HG02610 (cell line): ENCODE measurements around the gene TMEM140.

ENCODE experiments used
- ATAC-seq: cut with Tn5 transposase; IDR thresholded peaks from one replicate; pipeline ENCODE4 v1.9.1; 2021; ENCODE audit warnings: mild to moderate bottlenecking, moderate library complexity; ENCODE audit not compliant: unreplicated experiment

The TMEM140 gene

DNA sequence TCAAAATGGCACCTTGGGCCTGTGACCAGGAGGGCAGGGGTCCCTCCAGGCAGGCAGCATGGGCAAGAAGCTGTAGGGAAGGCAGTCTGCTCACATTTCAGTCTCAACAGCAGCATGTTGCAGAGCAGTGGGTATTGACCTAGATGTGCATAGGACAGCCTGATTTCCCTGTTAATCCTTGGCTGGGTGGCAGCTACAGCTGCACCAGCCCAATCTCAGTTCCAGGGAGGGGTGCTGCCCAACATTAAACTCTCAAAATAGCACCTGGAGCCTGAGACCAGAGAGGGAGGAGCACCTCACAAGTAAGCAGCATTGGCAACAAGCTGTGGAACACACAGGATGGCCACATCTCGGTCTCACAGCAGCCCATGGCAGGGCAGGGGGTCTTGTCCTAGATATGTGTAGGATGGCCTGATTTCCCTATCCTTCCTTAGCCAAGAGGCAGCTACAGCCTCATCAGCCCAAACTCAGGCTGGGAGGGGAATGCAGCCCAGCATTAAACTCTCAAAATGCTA, 10.3 kb downstream of the TMEM140 start:
- no peak for ATAC-seq

DNA sequence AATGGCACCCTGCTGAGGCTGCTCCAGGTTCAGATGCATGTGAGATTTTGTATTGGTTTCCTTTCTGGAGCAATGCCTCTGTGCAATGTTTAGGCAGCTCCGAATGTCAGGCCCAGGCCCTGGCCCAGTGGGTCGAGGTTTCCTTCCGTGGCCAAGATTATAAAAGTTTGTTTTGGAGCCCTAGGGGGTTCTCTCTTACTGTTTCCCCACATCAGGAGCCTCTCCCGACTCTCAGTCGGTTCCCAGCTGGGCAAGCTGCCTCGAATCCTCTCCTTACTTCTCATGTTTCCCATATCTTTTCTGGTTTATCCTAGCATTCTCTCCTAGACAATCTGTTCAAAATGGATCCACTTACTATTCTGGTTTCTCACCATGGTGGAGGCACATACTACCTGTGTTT, 11.0 kb downstream of the TMEM140 start:
- no peak for ATAC-seq

DNA sequence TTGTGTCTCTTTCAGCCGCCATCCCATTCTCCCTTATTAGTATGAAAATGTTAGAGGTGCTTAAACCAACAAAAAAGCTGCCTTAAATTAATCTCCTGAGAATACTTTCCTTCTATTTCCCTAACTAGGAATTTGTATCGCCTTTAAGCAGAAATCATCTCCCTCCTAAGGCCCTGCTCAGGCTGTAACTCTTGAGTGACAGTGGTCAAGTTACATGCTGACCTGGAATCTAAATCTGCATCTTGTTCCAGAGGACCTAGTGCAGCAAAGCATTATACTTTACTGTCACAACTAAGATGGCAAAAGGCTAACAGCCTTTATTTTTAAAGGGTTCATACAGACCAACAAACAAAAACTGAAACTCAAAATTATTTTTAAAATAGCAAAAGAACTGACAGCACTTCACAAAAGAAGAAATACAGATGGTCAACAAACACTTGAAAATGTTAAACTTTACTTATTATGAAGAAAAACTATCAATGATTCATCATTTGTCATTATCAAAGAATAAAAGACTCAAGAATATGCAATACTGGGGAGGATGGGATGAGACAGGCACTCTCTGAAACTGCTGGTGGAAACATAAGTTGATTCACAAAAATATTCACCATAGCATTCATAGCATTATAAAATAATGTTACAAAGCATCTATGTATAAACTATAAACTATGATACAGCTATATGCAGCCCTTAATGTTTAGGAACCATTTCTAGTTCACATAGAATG, 11.7 kb downstream of the TMEM140 start:
- ATAC-seq, result no peak

DNA sequence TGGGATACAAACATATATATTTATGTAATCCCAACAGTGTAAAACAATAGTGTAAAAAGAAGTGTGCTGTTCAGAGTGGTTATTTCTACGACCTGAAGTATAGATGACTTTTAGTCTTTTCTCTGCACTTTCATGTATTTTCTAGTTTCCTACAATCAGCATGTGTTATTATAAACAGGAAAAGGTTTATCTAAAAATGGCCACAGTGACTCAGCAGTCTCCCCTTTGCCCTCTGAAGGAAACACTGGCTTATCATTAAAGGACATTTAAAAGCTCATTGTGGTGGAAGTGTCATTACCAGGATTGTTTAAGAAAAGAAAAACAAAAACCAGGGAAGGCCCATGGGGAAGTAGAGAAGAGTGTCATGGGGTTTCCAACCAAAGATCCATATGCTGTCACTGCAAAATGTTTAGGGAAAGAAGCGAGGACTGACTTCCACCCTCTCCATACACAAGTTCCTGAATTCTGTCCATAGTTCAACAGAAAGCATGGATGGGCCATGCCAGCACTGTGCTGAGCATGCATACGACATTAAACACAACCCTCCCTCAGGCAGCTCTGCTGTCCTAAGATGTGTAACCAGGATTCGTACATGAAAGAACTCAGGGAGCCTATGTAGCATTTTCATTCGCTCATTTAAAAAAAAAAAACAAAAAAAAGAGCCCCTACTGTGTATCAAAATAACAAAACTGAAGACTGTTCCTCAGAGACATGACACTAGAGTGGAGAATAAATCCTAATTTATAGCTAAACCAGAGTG, 12.4 kb downstream of the TMEM140 start:
- no peak for ATAC-seq

DNA sequence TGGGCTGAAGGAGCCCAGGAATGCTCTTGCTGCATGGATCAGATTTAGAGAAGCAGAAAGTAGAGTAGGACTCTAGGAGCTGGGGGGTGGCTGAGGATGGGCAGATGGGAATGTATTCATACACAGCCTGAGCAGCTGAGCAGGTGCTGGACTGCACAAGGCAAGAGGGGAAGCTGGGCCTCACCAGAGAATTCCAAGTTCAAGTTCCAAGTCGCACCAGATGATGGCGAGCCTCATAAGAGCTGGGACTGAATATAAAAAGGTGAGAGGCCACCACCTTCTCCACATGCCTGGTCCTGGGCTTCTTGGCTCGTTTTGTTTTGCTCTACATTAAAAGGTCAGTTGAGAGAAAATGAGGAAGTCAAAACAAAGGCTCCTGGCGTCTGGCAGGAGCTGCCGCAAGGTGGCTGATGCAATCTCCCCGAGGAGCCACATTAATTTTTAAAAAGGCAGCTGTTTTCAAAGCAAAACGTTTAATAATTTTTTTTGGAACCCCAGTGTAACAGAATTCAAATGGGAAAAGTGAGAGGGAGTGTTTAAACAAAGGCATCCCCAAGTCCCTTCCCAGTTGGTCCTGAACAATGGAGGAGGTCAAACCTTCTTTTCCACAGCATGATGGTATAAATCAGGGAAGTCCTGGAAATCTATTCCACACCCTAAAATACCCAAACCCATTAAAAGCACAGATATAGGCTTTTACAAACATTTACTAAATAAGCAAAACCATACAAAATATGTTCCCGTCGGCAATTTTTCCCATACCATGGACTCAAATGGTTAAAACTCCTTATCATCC, 13.2 kb downstream of the TMEM140 start:
- ATAC-seq, result no peak

DNA sequence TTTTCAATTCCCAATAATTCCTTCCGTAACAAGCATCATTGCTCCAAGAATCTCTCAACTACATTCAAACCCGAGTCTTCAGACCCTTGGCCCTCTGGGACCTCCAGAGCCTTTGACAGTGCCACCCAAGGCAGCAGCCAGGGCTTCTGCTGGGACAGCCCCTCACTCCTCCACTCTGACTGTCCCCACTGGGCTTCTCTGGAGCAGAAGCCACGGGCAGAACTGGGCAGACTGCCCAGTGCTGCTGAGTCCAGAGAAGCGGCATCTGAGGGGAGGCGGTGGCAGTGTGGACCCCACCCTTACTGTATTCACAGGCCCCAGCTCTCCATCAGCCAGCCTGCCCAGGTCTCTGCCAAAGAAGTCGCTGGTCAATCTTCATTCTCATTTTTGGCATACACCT, 13.8 kb downstream of the TMEM140 start:
- ATAC-seq, result no peak

DNA sequence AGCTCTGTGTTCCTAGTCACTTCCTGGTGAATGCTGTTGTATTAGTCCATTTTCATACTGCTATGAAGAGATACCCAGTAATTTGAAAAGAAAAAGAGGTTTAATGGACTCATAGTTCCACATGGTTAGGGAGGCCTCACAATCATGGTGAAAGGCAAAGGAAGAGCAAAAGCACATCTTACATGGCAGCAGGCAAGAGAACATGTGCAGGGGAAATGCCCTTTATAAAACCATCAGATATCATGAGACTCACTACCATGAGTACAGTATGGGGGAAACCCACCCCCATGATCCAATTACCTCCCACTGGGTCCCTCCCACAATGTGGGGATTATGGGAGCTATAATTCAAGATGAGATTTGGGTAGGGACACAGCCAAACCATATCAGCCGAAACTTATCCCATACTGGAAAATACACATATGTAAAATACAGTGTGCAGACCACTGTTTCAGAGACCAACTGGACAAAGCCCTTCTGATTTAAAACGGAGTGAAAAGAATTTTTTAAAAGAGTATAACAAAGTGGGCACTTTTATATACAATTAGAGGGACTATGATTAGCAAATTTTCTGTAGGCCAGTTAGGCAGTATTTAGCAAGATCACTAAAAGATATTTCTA, 14.6 kb downstream of the TMEM140 start:
- no peak for ATAC-seq

DNA sequence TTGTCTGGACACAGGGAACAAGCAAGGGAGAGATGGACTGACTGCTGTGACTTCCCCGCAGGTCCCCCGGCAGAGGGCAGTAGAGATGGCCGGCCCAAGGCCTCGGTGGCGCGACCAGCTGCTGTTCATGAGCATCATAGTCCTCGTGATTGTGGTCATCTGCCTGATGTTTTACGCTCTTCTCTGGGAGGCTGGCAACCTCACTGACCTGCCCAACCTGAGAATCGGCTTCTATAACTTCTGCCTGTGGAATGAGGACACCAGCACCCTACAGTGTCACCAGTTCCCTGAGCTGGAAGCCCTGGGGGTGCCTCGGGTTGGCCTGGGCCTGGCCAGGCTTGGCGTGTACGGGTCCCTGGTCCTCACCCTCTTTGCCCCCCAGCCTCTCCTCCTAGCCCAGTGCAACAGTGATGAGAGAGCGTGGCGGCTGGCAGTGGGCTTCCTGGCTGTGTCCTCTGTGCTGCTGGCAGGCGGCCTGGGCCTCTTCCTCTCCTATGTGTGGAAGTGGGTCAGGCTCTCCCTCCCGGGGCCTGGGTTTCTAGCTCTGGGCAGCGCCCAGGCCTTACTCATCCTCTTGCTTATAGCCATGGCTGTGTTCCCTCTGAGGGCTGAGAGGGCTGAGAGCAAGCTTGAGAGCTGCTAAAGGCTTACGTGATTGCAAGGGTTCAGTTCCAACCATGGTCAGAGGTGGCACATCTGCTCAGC, 16.6 kb downstream of the TMEM140 start:
- ATAC-seq, result no peak

DNA sequence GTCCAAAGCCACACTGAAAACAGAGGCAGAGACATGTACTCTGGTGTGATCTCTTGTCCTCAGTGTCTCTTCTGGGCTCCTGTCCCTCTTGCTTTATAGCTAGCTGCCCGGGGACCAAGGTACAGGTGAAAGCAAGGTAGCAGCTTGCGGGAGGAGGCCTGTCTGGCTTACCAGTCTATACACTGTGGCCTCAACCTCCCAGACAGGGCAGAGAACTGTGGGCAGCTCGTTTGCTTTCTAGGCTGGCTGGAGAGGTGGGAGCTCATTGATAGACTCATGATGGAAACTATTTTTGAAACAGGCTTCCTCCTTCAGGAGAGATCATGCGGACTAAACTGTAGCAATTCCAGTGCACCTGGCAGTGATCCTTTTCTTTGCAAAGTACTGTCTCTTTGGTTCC, 18.0 kb downstream of the TMEM140 start:
- no peak for ATAC-seq

DNA sequence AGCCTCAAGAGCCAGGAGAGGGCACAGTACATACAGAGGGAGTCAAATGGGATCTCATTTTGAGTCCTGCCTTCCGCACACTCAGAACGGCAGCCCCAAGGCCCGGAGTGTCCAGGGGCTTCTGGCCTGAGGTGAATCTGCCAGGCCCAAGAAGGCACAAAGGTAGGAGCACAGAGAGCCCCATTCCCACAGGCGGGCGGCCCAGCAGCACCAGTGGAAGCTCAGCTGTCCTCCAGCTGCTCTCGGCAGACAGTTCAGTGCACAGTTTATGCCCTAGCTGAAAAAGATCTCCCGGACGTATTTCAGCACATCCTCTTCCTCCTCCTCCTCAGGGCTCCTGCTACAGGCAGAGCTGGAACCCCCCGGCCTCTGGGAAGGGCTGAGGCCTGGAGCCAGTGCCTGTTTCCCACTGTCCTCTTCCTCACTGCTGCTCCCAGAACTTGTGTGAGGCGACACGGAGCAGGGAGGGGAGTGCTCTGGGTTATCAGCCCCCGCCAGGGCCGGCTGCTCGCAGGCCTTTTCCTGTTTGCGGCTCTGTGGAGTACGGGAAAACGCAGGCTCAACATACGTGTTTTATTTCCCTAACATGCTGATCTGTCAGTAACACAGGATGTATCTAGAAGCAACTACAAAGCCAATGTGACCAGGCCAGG, 18.6 kb downstream of the TMEM140 start:
- no peak for ATAC-seq

DNA sequence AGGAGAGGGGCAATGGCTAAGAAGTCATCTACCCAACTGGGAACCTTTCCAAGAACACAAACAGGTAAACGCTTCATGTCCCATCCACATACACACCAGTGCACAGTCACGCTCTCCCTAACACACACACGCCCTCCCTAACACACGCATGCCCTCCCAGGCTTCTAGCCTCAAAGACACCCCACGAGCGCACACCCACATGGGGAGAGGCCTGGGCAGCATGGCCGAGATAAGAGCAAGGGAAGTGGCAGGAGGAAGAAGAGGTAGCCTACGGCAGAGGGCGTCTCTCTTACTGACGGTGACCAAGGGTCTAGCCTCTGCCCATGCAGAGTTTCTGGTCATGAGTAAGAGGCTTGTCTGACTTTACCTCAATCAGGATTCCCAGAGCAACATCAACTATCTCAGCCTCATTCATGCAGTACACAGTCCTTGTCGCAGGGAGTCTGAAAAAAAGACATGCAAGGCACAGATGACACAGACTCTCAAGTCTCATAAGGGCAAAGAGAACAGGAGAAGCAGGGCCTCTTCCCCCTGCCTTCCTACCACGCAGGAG, 19.6 kb downstream of the TMEM140 start:
- ATAC-seq, result no peak

DNA sequence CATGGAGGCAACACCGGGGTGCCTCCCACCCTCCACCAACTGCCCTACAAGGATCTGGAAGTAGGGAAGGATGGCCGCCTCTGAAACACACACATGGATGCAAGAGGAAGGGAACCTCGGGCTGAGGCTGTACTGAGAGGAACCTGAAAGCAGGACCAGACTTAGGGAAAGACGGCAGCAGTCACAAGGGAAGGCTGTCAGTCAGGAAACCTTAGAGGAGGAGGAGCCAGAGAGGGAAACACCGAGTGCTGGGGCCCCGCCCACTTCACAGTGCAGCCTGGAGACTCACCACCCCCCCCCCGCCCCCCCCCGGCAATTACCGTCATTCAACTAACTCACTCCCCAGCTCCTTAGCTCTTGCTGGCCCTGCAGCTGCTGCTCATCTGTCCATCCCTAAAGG, 20.1 kb downstream of the TMEM140 start:
- ATAC-seq, result no peak

DNA sequence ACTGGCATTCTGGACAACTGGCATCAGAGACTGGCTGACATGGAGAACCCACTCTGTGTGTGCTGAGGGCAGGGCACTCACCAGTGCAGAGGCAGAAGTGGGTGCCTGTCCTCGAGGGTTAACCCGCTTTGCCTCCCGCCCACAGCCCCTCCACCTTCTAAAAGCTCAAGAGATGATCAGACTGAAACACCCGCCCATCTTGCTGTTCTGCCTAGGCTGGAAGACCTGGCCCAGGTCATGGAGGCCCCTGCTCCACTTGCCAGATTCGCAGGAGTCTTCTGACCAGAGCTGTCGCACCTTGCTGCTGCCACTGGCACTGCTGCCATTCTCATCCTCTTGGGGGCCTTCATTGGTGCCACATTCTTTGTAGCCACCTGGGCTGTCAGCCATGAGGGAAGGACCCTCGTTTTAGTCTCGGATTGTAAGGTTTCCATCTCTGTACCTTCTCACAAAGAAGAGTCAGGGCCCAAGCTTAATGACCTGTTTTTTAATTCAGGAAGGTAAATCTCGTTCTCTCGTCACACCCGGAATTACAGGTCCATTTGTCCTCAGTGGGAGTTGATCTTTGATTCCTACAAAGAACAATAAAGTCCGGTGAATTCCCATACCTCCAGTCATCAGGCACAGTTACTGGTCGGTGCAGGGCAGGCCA, 20.7 kb downstream of the TMEM140 start:
- no peak for ATAC-seq

DNA sequence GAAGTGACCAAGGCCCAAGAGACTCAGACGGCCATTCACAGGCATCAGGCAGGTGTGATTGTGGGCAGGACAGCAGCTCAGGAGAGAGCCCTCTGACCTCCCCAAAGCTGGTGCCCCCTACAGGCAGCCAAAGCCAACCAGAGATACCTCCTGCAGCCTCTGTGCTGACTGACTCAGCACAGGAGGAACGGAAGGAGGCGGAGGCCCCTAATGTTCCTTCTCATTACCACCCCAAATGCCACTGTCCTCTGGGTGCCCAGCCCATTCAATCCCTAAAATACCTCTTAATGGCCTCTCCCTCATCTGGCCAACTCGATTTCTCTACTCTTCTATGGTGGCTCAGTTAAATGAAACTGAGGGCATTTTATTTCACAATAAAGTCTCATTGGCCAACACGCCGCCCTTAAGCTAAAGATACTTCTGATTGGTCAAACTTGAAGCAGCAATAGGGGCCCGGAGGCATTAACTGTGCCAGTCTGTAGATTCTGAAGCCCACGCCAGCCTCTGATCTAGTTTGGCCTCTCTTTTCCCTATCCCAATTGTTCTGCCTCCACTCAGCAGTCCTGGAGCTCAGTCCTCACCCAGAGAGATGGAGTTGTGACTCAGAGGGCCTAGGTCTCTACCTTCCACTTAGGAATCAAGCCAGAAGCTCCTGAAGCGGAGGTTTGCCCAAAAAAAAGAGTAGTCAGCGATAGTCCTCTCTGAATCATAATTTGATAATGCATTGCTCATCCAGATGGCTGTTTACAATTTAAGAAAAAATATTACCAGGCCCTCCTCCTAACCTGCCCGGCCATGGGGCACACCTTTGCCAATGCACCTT, 21.5 kb downstream of the TMEM140 start:
- peak; percentile 37 for ATAC-seq

DNA sequence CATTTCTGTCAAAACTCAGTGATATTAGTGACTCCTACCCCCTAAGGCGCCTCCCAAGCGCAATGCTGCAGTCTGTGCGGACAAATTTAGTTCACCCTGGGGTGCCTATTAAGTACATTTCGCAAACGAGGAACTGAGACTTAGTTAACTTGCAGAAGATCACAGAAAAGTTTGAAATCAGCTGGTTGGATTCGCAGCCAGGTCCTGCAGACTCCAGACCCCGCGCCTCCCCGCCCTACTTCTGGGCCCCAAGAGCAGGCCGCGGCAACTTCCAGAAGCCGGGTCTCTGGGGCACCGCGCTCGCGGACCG, 22.0 kb downstream of the TMEM140 start:
- peak; percentile 6 for ATAC-seq

DNA sequence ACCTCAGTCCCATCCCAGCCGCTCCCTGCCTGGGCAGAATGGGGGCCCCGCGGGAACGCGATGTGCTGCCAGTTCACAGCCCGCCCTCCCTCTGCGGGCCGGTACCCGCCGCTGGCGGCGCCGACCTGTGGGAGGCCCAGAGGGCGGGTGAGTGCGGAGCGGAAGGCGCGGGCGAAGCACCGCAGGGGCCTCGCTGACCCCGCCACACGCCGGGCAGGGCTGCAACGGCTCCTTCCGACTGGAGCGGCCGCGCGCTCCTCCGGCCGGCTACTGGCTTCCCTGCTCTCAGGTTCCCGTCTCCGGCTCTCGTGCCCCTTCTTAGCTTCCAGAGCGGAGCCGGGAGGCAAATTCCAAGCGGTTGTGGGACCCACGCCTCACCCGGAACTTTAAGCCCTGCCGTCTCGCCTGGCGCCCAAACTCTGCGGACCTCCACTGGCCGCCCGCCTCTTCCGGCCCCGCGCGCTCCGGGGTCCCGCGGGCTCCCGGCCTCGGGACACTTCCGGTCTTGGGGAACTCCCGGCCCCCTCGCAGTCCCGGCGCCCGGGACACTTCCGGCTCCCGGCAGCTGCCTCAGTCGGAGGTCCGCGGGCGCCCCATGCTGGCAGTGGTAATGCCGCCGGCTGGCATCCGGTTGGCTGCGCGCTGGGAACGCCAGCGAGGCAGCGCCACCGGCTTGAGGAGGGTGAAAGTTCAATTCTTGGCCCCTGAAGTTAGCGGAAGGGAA, 22.6 kb downstream of the TMEM140 start, which contains the start of gene CYREN:
CYREN (minus strand) TSS at position 434 of the 724 bp plus-strand sequence. CDS start 1,785 bp downstream, outside the sequence.
- peak; percentile 74 for ATAC-seq

DNA sequence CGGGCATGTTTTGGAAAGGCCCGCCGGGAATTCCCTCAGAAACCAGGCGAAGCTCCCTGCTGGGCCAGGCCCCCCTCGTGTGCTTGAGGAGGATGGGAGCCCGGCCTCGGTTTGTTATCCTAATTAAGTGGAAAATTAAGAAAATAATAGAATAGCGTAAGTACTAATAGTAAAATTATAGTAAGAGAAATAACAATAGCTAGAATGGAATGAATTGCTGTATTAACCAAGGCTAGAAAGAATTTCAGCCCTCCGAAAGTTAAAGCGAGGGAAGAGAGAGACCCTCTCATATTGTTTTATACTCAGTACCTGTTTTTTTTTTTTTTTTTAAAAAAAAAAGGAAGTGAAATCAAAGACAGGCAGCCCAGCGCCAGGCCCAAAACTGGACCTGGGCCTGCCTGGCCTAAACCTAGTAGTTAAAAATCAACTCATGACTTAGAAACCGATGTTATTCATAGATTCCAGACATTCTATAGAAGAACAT, 23.2 kb downstream of the TMEM140 start:
- ATAC-seq, result peak; percentile 20
